Astrocyte (in vitro differentiated cells and primary cell): ENCODE data around the gene MYOZ1.

Experiments used
- EZH2 ChIP-seq: IDR thresholded peaks from 2 replicates; pipeline ENCODE4 v1.6.1; 2012; ENCODE audit warnings: mild to moderate bottlenecking, low read length, inconsistent platforms; ENCODE audit not compliant: insufficient read depth
- TF ChIP-seq, protein P1 (sequence below): IDR thresholded peaks from 2 replicates; pipeline ENCODE4 v1.5.1; 2011; ENCODE audit warnings: low read depth, mild to moderate bottlenecking, inconsistent platforms, low read length, moderate library complexity; ENCODE audit not compliant: insufficient read depth

DNA sequence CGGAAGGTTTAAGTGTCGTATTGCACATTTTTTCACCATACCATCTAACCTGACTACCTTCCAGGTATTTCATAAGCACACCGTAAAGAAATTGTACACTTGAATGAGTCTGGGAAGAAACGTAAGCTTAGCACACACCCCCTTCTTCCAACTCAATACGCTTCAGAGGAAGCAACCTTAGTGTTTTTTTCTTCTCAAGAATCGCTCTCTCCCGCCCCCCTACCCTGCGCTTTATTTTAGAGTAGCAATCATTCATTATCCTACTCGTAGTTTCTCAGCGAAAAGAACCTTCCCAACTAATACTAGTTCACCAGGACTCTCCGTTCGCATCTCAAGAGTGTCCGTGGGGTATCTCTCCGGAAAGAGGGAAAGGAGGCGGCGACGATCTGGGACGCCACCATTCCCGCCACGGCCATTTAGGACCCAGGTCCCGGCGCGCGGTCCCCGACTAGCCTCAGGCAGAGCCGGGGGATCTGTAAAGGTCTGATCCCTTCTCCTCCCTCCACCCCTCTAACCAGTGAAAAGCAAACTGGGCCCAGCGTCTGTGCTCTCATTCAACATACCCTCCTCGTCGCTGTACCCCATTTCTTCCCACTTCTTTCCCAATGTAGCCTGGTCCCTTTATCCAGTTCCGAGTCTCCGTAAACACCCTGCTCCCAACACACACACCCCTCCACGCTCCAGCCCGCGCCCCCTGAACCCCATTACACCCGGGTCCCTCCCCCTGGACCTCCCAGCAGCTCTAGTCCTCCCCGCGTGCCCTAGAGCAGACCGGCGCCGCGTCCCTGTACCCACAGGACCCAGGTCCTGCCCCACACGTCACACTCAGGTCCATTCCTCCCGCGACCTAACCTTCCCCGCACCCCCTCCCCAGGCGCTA is 16.0 kb downstream of the MYOZ1 start:
- TF ChIP-seq, protein P1, sequence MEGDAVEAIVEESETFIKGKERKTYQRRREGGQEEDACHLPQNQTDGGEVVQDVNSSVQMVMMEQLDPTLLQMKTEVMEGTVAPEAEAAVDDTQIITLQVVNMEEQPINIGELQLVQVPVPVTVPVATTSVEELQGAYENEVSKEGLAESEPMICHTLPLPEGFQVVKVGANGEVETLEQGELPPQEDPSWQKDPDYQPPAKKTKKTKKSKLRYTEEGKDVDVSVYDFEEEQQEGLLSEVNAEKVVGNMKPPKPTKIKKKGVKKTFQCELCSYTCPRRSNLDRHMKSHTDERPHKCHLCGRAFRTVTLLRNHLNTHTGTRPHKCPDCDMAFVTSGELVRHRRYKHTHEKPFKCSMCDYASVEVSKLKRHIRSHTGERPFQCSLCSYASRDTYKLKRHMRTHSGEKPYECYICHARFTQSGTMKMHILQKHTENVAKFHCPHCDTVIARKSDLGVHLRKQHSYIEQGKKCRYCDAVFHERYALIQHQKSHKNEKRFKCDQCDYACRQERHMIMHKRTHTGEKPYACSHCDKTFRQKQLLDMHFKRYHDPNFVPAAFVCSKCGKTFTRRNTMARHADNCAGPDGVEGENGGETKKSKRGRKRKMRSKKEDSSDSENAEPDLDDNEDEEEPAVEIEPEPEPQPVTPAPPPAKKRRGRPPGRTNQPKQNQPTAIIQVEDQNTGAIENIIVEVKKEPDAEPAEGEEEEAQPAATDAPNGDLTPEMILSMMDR, result no peak
- TF ChIP-seq EZH2, result no peak
